HG03342 (cell line): ENCODE results near the gene GNAO1.
A peak's percentile ranks its signal among the peaks of the same experiment; 100 is the strongest.

Experiments
- ATAC-seq: cut with Tn5 transposase; IDR thresholded peaks from one replicate; pipeline ENCODE4 v1.9.1; 2021; ENCODE audit warnings: mild to moderate bottlenecking, moderate library complexity; ENCODE audit not compliant: unreplicated experiment

The GNAO1 gene

GRCh38 chr16:56306690-56307533 lies 115.6 kb downstream of the GNAO1 start:
- ATAC-seq, result no peak

GRCh38 chr16:56307534-56307873 lies 116.2 kb downstream of the GNAO1 start:
- no peak for ATAC-seq

- no peak for ATAC-seq
Measured at GRCh38 chr16:56309008-56309407, 117.7 kb downstream of the GNAO1 start.

GRCh38 chr16:56310690-56311089 lies 119.4 kb downstream of the GNAO1 start:
- ATAC-seq, result no peak

- ATAC-seq, result no peak
Measured at GRCh38 chr16:56311208-56312027, 120.1 kb downstream of the GNAO1 start.

GRCh38 chr16:56312028-56312300 lies 120.7 kb downstream of the GNAO1 start:
- no peak for ATAC-seq

- no peak for ATAC-seq
Measured at GRCh38 chr16:56312556-56312955, 121.3 kb downstream of the GNAO1 start.

- no peak for ATAC-seq
Measured at GRCh38 chr16:56314244-56314850, 123.1 kb downstream of the GNAO1 start.

- no peak for ATAC-seq
Measured at GRCh38 chr16:56315955-56316354, 124.7 kb downstream of the GNAO1 start.

GRCh38 chr16:56316545-56316944 lies 125.3 kb downstream of the GNAO1 start:
- no peak for ATAC-seq

GRCh38 chr16:56317998-56318826 lies 126.9 kb downstream of the GNAO1 start:
- peak; percentile 88 for ATAC-seq

GRCh38 chr16:56318827-56319140 lies 127.5 kb downstream of the GNAO1 start:
- no peak for ATAC-seq

- no peak for ATAC-seq
Measured at GRCh38 chr16:56319376-56319775, 128.1 kb downstream of the GNAO1 start.

GRCh38 chr16:56320056-56320455 lies 128.8 kb downstream of the GNAO1 start:
- ATAC-seq, result no peak

GRCh38 chr16:56320811-56321558 lies 129.7 kb downstream of the GNAO1 start:
- no peak for ATAC-seq

GRCh38 chr16:56321571-56321970 lies 130.3 kb downstream of the GNAO1 start:
- no peak for ATAC-seq

- ATAC-seq, result no peak
Measured at GRCh38 chr16:56324406-56324805, 133.1 kb downstream of the GNAO1 start.

GRCh38 chr16:56325956-56326355 lies 134.7 kb downstream of the GNAO1 start:
- no peak for ATAC-seq

GRCh38 chr16:56327071-56327928 lies 136.0 kb downstream of the GNAO1 start:
- no peak for ATAC-seq

- no peak for ATAC-seq
Measured at GRCh38 chr16:56327929-56328258, 136.6 kb downstream of the GNAO1 start.
